ENCODE data around the gene UBQLN4.
"Not testable (repeated sequence)": the region's sequence is repeated elsewhere in the genome, so short reads cannot be mapped to it uniquely, and the experiment has no call there.

UBQLN4 gene

DNA sequence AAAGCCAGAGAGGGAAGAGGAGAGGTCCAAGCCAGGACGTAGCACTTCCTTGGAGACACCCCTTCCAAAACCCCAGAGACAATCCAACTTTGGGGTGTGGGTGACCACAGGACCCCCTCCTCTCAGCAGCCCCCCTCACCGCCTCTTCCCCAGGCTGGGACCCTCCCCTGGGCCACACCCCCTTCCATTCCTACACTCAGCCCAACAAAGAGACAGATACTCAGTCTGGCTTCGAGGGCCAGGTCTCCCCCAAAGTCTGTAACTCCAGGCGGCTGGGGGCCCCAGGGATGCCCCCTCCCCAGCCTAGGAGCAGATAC, 27.2 kb upstream of the UBQLN4 start:
- DNase-seq = no peak

- DNase-seq = no peak
Observed at GRCh38 chr1:156080241-156080862, 26.8 kb upstream of the UBQLN4 start.

GRCh38 chr1:156079762-156080161, 26.2 kb upstream of the UBQLN4 start:
- no peak for DNase-seq

DNA sequence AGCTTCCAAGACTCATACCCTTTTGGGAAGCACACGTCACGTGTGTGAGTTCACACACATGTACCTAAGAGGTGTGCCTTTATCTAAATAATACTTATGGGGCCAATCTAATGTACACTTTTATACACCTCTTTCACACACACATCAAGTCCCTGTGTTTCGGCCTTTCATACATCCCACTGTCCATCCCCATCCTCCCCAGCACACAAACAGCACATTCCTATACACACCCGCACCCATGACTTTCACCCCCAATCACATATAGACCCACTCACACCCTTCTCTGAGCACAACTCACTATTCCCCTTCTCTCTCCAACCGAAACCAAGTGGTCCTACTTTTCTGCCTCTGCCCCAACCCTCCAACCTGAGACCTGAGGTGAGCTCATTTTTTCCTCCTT, 25.1 kb upstream of the UBQLN4 start:
- no peak for DNase-seq

DNA sequence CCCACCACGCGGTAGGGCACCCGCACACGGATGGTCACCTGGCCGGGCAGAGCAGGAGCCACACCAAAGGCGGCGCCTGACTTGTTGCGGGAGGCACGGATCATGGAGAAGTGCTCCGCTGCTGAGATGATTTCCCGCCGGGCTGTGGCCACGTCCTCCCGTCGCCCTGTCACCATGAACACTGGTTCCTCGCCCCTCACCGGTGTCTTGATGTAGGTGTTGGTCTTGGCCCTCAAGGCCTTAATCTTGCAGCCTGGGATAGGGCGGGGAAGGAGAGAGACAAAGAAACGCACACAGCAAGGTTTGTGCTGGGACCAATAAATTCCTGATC, 23.8 kb upstream of the UBQLN4 start:
- no peak for DNase-seq

DNA sequence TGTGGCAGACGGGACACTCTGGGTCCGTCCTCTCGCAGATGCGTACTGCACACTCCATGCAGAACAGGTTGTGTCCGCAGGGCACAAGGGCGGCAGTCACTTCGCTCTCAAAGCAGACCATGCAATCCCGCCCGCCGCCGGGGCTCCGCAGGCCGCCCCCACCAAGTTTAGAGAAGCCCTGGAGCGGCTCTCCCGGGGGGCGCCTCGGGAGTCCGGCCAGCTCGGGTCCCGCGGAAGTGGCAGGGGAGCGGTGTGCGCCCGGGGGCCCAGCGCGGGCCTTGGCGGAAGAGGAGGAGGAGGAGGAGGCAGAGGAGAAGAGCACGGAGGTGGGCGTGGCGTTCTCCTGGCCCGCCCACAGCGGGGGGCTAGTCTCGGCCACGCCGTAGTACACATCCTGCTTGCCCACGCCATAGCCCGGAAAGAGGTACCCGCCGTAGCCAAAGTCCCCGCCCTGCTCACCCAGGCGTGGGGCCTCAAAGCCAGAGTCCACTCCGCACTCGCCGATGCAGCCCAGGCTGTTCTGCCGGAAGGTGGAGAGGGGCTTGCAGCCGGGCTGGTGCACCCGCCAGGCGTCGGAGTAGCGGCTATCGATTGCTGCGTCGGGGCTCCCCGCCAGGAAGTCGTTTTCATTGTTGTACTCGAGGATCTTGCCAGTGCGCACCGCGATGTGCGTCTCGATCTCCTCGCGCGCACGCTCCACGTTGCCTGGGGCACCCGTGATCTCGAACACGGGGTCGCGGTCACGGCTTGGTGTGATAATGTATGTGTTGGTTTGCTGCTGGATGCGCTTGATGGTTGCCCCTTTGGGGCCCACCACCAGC, 23.2 kb upstream of the UBQLN4 start:
- no peak for DNase-seq

DNA sequence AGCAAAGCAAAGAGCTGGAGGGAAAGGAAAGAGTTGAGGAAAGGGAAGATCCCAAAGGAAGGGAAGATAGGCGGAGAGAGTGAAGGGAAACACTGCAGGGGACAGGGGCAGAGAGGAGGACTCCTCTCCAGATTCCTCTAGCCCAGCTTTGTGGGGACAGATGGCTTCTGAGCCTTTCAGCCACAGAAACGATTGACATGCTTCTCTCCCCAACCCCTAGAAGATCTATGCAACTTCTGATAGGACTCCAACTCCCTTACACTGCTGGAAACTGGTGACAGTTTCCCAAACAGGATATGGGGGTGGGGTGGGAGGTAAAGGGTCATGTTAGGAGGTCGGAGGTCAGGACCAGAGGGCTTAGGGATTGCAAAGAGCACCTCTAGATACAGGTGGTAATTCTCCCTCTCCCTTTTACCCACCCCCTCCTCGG, 22.2 kb upstream of the UBQLN4 start:
- DNase-seq = no peak

DNA sequence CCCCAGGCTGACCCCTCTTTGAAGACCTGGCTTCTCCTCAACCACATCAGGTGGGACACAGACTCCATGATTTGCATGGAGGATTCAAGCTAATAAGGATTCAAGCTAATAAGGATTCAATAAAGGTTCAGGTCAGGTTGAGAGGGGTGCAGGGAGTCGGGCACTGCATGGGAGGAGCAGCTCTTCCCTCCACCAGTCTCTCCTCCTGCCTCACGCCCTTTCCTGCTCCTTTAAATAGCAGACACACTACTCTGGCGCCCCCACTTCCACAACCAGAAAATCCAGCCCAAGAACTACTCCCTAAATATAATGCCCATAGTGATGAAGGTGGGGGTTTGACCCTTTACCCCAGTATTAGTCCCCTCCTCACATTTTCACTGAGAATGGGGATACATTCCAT, 21.6 kb upstream of the UBQLN4 start:
- no peak for DNase-seq

GRCh38 chr1:156074661-156075060, 21.1 kb upstream of the UBQLN4 start:
- DNase-seq = no peak

GRCh38 chr1:156073740-156074139, 20.1 kb upstream of the UBQLN4 start:
- DNase-seq = no peak

DNA sequence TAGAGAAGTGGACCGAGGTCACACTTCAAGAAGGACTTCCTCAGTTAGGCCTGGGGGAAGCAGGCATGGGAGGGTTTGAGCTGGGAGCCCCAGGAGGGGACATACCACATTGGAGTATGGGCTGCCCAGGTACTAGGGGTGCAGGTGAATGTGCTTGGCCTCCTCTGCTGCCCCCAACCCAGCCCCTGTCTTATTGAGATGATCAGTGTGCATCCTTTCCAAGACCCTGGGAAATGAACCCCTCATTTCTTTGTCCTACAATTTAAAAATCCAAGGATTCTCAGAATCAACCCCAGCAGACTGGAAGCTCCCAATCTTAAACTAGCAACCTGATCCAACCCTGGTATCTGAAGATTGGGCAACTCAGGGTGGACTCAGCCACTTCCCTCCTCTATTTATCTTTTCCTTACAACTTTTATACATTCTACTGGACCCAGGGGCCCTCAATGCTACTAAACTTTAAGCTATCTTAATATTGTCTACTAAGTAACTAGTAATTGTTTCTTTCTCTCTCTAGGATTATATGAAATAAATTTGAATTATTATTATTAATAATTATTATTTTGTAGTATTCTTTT, 19.6 kb upstream of the UBQLN4 start:
- DNase-seq = no peak

DNA sequence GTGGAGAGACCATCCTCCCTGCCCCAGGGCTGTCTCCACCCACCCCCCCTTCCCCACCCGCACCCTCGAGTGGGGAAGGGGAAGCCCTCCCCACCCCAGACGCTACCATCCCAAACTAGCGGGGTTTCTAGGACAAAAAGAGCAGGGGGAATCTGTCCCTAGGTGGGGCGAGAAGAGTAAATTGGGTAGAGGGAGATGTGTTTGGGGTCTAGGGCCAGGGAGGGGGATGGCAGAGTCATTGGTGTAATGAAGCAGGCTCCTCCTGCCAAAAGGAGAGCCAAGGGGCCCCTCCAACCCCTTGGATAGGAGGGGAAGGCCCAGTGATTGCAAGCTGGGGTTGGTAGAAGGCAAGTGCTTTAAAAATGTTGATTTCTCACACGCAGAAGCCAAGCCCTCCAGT, 18.7 kb upstream of the UBQLN4 start:
- DNase-seq = no peak

- DNase-seq = not testable (repeated sequence)
Observed at GRCh38 chr1:156071332-156071816, 17.8 kb upstream of the UBQLN4 start.

DNA sequence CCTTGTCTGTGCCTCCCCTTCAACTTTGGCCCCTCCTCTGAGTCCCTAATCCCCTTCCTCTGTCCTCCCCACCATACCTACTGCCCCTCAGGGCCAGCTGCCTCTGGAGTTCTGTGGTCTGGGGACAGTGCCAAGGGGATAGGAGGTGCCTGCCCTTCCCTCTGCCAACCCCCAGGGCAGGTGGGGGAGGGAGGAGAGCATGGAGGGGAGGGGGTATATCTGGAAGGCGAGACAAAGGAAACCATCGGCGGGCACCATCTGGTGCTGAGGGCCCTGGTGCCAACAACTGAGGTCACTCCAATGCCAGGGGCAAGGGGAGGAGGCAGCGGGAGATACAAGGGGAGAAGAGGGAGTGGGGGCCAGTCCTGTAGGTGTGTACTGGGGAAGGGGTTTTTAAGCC, 16.9 kb upstream of the UBQLN4 start:
- DNase-seq = no peak

DNA sequence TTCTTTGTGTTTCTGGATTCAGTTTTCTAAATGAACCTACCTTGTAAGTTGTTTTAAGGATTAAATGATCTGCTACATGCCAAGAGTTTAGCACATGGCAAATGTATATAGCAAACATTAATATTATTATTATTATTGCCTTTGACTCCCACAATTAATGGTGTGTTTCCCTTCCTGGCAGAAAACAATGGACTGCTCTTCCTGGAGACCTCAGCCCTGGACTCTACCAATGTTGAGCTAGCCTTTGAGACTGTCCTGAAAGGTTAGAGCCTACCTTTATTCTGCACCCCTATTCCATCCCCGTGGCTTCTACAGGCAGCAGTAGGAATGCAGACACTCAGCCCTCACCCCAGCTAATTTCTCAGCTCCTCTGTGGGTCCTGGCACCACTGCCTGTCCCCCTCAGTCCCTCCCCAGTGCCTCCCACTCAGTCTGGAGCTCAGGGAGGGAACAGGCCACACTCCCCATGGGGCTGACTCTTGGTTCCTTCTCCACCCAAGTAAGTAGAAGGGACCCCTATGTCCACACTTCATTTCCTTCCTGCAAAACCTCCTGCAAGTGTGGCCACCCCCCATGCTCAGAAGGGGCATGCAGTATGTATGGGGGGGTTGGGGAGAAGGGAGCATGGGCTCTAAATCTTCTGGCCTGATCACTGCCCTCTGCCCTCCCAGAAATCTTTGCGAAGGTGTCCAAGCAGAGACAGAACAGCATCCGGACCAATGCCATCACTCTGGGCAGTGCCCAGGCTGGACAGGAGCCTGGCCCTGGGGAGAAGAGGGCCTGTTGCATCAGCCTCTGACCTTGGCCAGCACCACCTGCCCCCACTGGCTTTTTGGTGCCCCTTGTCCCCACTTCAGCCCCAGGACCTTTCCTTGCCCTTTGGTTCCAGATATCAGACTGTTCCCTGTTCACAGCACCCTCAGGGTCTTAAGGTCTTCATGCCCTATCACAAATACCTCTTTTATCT, 16.2 kb upstream of the UBQLN4 start:
- DNase-seq = no peak

DNA sequence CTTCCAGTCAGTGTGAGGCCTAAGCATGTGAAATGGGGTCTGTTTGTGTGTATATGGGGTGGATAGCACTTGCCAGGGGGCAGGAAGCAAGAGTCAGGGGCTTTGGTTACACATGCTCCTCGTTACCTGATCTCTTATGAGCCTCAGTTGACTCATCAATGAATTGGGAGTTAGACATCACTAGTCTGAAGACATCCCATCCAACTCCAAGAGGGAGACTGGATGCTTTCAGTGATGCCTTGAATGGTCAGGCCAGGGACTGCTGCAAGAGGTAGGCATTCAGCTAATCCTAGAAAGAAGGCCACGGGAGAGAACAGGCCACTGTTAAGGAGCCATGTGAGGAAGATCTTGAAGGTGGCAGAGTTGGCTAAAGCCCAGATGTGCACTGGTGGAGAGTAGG, 13.7 kb upstream of the UBQLN4 start:
- DNase-seq = no peak

DNA sequence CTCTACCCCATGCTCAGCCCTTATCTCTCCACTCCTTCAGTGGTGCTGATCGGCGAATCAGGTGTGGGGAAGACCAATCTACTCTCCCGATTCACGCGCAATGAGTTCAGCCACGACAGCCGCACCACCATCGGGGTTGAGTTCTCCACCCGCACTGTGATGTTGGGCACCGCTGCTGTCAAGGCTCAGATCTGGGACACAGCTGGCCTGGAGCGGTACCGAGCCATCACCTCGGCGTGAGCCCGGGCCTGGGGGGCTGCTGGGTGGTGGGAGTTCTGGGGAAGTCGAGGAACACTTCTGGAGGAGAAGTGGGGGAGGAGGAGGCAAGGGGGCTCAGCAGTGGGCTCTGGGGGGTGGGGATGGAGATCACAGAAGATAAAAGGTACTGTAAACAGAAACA, 12.3 kb upstream of the UBQLN4 start:
- DNase-seq = no peak

- DNase-seq = no peak
Observed at GRCh38 chr1:156065212-156065611, 11.6 kb upstream of the UBQLN4 start.

DNA sequence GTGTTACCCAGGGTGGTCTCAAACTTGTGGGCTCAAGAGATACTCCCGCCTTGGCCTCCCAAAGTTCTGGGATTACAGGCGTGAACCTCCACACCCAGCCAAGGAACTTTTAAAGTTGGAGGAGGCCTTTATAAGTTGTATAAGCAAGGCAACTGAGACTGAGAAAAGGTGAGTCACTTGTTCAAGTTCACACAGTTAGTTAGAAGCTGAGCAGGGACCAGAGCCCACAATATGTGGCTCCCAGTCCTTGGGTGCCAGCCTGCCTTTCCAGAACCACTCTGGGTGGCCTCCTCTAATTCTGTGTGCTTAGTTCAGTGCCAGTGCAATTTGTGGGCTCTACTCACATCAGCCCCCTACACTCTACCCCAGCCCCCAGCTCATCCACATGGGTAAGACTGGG, 11.0 kb upstream of the UBQLN4 start:
- no peak for DNase-seq

- no peak for DNase-seq
Observed at GRCh38 chr1:156063997-156064285, 10.3 kb upstream of the UBQLN4 start.

DNA sequence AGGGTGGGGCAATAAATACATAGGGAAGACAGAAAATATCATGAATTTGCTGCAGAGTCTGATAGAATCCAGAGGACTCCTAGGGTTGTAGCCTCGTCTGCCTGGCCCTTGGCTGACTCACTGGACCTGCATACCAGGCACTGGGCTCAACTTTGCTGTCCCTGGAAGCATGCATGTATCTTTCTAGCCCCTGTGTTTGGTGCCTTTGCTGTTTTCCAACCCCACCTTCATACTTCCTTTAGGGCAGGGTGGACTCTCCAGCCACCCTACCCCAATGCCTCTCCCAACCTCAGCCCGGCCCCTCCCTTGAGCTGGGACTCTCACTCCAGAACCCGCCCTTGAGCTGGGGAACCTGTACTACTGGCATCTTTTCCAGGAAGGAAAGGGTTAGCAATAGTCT, 8.6 kb upstream of the UBQLN4 start:
- no peak for DNase-seq

- no peak for DNase-seq
Observed at GRCh38 chr1:156060937-156061636, 7.5 kb upstream of the UBQLN4 start, which contains the start of gene RAB25. RAB25 (plus strand) TSS chr1:156061160; CDS start chr1:156061401, 241 bp downstream.

DNA sequence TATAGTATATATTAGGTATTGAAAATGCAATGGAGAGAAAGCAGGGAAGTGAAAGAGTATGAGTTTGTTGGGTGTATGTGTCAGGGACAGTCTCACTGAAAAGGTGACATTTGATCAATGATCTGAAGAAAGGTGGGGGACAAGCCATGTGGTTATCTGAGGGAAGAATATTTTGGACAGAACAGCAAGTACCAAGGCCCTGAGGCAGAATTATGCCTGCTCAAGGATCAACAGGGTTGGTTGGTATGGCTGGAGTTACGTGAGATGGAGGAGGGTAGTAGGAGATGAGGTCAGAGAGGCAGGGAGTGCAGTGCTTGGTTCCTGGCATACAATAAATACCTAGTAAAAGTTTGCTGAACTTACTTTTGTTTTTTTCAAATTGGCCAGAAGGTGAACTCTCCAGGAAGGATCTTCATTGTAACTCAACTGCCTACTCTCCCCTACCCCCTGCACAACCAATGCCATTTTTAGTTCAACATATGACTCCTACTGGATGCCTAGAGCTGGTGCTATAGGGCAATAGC, 2.8 kb upstream of the UBQLN4 start:
- DNase-seq = no peak
